Upper lobe of right lung (tissue), 1 donor: ENCODE data around the gene CACNG7. TPM values are rescaled to one million over a fixed set of nuclear protein-coding genes. Genes with fewer than 3 reads are reported as not detected.
A peak's percentile ranks its signal among the peaks of the same experiment; 100 is the strongest.

Source experiments
- ATAC-seq: fragments of 200-7000 bp; cut with Tn5 transposase; one replicate; pipeline ENCODE4 v1.9.1; 2020; ENCODE audit warnings: mild to moderate bottlenecking, moderate library complexity
- DNase-seq: peaks from one replicate; pipeline ENCODE4 v3.0.0-alpha.2; 2020
- H3K27ac ChIP-seq: fragments of 200-600 bp; one replicate; pipeline ENCODE4 v1.8.0; 2022
- H3K27me3 ChIP-seq: fragments of 200-600 bp; one replicate; pipeline ENCODE4 v1.8.0; 2022; ENCODE audit warnings: mild to moderate bottlenecking
- H3K36me3 ChIP-seq: fragments of 200-600 bp; one replicate; pipeline ENCODE4 v1.8.0; 2022
- H3K4me1 ChIP-seq: fragments of 200-600 bp; one replicate; pipeline ENCODE4 v1.8.0; 2022
- H3K4me3 ChIP-seq: fragments of 200-600 bp; one replicate; pipeline ENCODE4 v1.8.0; 2022; ENCODE audit warnings: mild to moderate bottlenecking
- H3K9me3 ChIP-seq: fragments of 200-600 bp; one replicate; pipeline ENCODE4 v1.8.0; 2022
- intact Hi-C: fragments of 100-400 bp; cut with DNase I; formaldehyde crosslinking; loops from one replicate; pipeline ENCODE4 v1.11.0; 2022
- long read RNA-seq: library from polyadenylated mRNA; unstranded; transcript quantifications from one replicate; pipeline ENCODE4 v2.0.0, GENCODE V29; 2021
- total RNA-seq: library from RNA; stranded (reverse); fragmentation: NEBNext Ultra II Directional; extraction: Animal tissue kit (Norgen Biotek cat#: 25700); gene quantifications from one replicate; pipeline ENCODE4 v1.2.1, GENCODE V29; 2021
- TF ChIP-seq, protein P1 (sequence below): fragments of 200-600 bp; IDR thresholded peaks from one replicate; pipeline ENCODE4 v1.8.0; 2022; ENCODE audit warnings: antibody characterized with exemption
- donor health status: DM: no; HTN: yes; CAD: no; lungs with severe emphysema.

The CACNG7 gene, protein sequence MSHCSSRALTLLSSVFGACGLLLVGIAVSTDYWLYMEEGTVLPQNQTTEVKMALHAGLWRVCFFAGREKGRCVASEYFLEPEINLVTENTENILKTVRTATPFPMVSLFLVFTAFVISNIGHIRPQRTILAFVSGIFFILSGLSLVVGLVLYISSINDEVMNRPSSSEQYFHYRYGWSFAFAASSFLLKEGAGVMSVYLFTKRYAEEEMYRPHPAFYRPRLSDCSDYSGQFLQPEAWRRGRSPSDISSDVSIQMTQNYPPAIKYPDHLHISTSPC
- total RNA-seq = not detected
- long read RNA-seq = 0 reads

DNA sequence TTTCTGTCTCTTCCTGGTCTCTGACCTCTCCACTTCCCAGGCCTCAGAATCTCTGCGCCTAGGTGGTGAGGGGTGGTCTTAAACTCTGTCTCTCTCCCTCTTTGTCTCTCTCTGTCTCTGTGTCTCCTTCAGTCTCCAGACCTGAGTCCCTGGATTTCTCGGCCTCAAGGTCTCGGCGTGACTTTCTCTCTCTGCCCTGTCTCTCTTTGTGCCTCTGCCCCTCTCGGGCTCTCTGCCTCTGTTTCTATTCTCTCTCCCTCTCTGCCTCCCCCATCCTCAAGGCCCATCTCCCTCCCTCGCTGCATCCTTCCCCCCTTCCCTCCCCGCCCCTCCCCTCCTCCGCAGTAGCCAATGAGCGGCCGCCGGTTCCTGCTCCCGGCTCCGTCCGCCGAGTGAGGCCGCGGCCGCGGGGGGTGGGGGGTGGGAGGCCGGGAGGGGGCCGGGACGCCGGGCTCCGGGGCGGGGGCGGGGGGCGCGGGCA lies at the start of gene CACNG7:
Gene CACNG7, plus strand, starts transcription at position 344 of the 481 bp plus-strand sequence. CDS start 3,554 bp downstream, outside the sequence.
- no peaks in the 10 kb centered on the region for H3K36me3 ChIP-seq
- H3K4me1 ChIP-seq = no peaks in the 10 kb centered on the region
- H3K4me3 ChIP-seq = no peak within 1 kb of the TSS
- no peak within 1 kb of the TSS for H3K27ac ChIP-seq
- peaks cover 65% of the 10 kb centered on the region for H3K27me3 ChIP-seq
- DNase-seq (no peak), ATAC-seq (no peak)
- intact Hi-C loops = loop anchor here (10.0 kb wide), 1 partner anchor 116 kb away; no protein-coding TSS in a partner anchor
- H3K9me3 ChIP-seq = no peaks in the 10 kb centered on the region
- TF ChIP-seq, protein P1, sequence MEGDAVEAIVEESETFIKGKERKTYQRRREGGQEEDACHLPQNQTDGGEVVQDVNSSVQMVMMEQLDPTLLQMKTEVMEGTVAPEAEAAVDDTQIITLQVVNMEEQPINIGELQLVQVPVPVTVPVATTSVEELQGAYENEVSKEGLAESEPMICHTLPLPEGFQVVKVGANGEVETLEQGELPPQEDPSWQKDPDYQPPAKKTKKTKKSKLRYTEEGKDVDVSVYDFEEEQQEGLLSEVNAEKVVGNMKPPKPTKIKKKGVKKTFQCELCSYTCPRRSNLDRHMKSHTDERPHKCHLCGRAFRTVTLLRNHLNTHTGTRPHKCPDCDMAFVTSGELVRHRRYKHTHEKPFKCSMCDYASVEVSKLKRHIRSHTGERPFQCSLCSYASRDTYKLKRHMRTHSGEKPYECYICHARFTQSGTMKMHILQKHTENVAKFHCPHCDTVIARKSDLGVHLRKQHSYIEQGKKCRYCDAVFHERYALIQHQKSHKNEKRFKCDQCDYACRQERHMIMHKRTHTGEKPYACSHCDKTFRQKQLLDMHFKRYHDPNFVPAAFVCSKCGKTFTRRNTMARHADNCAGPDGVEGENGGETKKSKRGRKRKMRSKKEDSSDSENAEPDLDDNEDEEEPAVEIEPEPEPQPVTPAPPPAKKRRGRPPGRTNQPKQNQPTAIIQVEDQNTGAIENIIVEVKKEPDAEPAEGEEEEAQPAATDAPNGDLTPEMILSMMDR = no peak

DNA sequence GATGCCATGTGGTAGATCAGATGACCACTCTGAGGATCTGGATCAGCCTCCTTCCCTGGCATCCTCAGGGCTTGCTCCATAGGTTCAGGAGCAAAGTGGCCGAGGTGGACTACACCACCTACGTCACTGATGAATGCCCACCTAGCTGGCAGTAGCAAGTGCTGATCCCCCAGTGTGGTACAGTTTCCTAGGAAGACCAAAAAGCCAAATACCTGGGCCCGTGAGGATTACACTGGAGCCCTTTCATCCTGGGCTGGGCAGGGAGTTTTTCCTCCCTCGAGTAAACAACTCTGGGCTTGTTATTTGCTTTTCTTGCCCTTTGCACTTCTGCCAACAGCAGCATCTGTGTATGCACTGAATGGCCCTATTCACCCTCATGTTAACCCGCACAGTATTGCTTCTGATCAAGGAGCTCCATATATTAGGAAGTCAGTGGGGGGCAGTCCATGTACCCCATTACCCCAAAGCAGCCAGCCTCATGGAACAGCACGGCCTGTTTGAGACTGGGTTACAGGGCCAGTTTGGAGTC lies 44.7 kb upstream of the CACNG7 start:
- DNase-seq (no peak), ATAC-seq (no peak)
- Histone ChIP-seq H3K27me3 (no peaks in the 10 kb centered on the region), H3K4me1 (peaks cover 18% of the 10 kb centered on the region), H3K27ac (no peak overlapping the region), H3K36me3 (no peaks in the 10 kb centered on the region), H3K9me3 (no peaks in the 10 kb centered on the region), H3K4me3 (no peak overlapping the region)
- TF ChIP-seq, protein P1 = no peak
- intact Hi-C loops = no loop called here

DNA sequence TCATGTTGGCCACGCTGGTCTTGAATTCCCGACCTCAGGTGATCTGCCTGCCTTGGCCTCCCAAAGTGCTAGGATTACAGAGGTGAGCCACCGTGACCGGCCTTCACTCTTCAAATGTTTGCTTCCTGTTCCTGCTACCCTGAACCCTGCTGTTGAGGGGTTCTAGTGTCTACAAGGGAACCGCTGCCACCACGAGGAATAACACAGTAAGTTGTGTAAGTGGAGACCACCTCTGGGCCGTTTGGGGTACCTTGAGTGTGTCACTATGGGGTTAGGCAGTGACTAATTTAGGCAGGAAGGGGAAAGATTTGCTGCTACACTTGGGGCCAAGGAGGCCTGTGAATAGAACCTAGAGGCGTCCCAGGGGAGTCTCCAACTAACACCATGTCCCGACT lies 43.6 kb upstream of the CACNG7 start:
- ATAC-seq = no peak
- H3K36me3 ChIP-seq = peaks cover 1% of the 10 kb centered on the region
- no peak for DNase-seq
- H3K4me1 ChIP-seq = peaks cover 21% of the 10 kb centered on the region
- H3K4me3 ChIP-seq = peak overlapping the region; percentile 75
- H3K27ac ChIP-seq = peak overlapping the region; percentile 96
- no peaks in the 10 kb centered on the region for H3K9me3 ChIP-seq
- TF ChIP-seq, protein P1 = no peak
- H3K27me3 ChIP-seq = no peaks in the 10 kb centered on the region
- intact Hi-C loops = no loop called here

- peak; percentile 82 for DNase-seq
- peaks cover 8% of the 10 kb centered on the region for H3K36me3 ChIP-seq
- H3K4me1 ChIP-seq = peaks cover 24% of the 10 kb centered on the region
- intact Hi-C loops = no loop called here
- no peaks in the 10 kb centered on the region for H3K27me3 ChIP-seq
- no peaks in the 10 kb centered on the region for H3K9me3 ChIP-seq
- peak overlapping the region; percentile 96 for H3K27ac ChIP-seq
- TF ChIP-seq, protein P1 = no peak
- peak; percentile 41 for ATAC-seq
- peak overlapping the region; percentile 75 for H3K4me3 ChIP-seq
Measured at GRCh38 chr19:53865918-53866864, 42.9 kb upstream of the CACNG7 start.

DNA sequence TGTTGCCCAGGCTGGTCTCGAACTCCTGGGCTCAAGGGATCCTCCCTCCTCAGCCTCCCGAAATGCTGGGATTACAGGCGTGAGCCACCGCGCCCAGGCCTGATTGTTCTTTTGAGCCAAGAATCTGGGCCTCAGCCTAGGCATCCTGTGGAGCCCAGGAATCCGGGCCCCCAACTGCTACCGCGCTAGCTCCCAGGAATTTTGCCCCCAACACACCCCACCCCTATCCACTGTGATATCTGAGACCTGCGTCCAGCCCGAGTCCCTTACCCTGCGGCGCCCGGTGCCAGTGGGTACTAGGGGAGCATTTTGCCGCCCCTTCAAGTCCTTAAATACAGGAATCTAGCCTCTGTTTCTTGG lies 42.2 kb upstream of the CACNG7 start:
- no peak for DNase-seq
- Histone ChIP-seq H3K4me3 (peak overlapping the region; percentile 75), H3K4me1 (peaks cover 27% of the 10 kb centered on the region)

More for the DNA sequence above, 42.2 kb upstream of the CACNG7 start:
- peak overlapping the region; percentile 96 for H3K27ac ChIP-seq
- TF ChIP-seq, protein P1 = no peak
- no peaks in the 10 kb centered on the region for H3K27me3 ChIP-seq
- intact Hi-C loops = no loop called here
- H3K9me3 ChIP-seq = no peaks in the 10 kb centered on the region
- peaks cover 8% of the 10 kb centered on the region for H3K36me3 ChIP-seq
- ATAC-seq = no peak
